K562 treated with DMSO at 1 percent for 48 hours (cell line): ENCODE data around the gene SIGLEC7. TPM values are rescaled to one million over a fixed set of nuclear protein-coding genes. Genes with fewer than 3 reads are reported as not detected.

Experiments used
- total RNA-seq: library from RNA; unstranded; fragments of 300-600 nt; gene quantifications from 2 replicates; pipeline ENCODE4 v1.2.3, GENCODE V29; 2022; ENCODE audit warnings: low replicate concordance; ENCODE audit errors: extremely low read depth

SIGLEC7 gene
- total RNA-seq: not detected in 2 replicates

DNA sequence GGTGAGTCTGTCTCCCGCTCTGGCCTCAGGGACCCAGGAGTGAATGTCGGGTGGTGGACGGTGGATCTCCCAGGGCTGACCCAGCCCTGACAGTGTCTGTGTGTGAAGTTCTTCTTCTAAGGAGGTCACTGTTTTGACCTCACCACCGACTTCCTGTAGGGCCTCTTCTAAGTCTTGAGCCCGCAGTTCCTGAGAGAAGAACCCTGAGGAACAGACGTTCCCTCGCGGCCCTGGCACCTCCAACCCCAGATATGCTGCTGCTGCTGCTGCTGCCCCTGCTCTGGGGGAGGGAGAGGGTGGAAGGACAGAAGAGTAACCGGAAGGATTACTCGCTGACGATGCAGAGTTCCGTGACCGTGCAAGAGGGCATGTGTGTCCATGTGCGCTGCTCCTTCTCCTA lies at the start of gene SIGLEC7:
TSS of gene SIGLEC7 (plus strand) at position 183 of the 400 bp plus-strand sequence. CDS start at position 252, 69 bp downstream.

DNA sequence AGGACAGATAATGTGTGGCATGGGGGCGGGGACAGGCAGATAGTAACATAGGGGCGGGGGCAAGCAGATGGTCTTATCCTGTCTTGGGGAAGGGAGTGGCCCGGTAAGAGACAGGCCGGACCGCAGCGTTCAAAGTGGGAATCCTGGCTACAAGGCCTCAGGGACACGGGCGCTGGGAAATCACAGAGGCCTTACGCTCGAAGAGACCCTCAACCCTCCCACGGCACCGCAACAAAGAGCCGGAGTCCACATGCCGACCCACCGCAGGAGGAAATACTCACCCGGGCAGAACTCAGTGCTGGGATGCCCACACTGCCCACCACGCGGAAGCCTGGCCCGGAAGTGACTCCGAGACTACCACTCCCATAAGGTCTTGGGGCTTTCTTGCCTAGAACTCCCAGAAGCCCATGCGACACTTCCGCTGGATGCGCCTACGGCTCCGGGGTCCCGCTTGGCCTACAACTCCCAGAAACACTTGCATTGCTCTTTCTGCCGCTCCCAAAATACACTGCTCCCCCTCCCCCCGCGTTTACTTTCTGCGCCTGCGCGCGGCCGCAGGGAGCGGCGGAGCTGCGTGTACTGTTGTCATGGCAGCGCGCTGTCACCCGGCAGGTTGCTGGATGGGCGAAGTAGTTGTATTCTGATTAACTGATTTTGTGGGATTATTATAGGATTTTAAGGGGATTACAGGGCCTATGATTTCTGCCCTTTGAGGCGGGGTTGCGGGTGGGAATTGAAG lies 33.9 kb upstream of the SIGLEC7 start, which contains the start of gene CTU1:
TSS of gene CTU1 (minus strand) at position 344 of the 739 bp plus-strand sequence. CDS start 3,840 bp downstream, outside the sequence.

DNA sequence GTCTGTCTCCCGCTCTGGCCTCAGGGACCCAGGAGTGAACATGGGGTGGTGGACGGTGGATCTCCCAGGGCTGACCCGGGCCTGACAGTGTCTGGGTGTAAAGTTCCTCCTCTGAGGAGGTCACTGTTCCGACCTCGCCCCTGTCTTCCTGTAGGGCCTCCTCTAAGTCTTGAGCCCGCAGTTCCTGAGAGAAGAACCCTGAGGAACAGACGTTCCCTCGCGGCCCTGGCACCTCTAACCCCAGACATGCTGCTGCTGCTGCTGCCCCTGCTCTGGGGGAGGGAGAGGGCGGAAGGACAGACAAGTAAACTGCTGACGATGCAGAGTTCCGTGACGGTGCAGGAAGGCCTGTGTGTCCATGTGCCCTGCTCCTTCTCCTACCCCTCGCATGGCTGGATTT lies 17.4 kb upstream of the SIGLEC7 start, which contains the start of gene SIGLEC9:
TSS of gene SIGLEC9 (plus strand) at position 178 of the 400 bp plus-strand sequence. CDS start at position 247, 69 bp downstream.

Other genes with a start within 250 kb of the SIGLEC7 start
- not detected in 2 replicates for gene KLK4, start 230.9 kb upstream of the SIGLEC7 start, total RNA-seq
- gene KLK5, start 189.3 kb upstream of the SIGLEC7 start, total RNA-seq: not detected in 2 replicates
- not detected in 2 replicates for gene KLK6, start 172.7 kb upstream of the SIGLEC7 start, total RNA-seq
- gene KLK7, start 158.4 kb upstream of the SIGLEC7 start, total RNA-seq: not detected in 2 replicates
- not detected in 2 replicates for gene KLK8, start 140.7 kb upstream of the SIGLEC7 start, total RNA-seq
- not detected in 2 replicates for gene KLK10, start 122.6 kb upstream of the SIGLEC7 start, total RNA-seq
- not detected in 2 replicates for gene KLK11, start 115.7 kb upstream of the SIGLEC7 start, total RNA-seq
- not detected in 2 replicates for gene KLK12, start 107.3 kb upstream of the SIGLEC7 start, total RNA-seq
- gene KLK13, start 77.2 kb upstream of the SIGLEC7 start, total RNA-seq: not detected in 2 replicates
- gene KLK14, start 59.4 kb upstream of the SIGLEC7 start, total RNA-seq: not detected in 2 replicates
- not detected in 2 replicates for gene CTU1, start 33.9 kb upstream of the SIGLEC7 start, total RNA-seq
- not detected in 2 replicates for gene SIGLEC9, start 17.4 kb upstream of the SIGLEC7 start, total RNA-seq
- not detected in 2 replicates for gene CD33, start 82.8 kb downstream of the SIGLEC7 start, total RNA-seq
- gene SIGLECL1, start 108.8 kb downstream of the SIGLEC7 start, total RNA-seq: not detected in 2 replicates
- not detected in 2 replicates for gene IGLON5, start 169.3 kb downstream of the SIGLEC7 start, total RNA-seq
- gene VSIG10L, start 199.8 kb downstream of the SIGLEC7 start, total RNA-seq: not detected in 2 replicates
- gene ETFB, start 224.1 kb downstream of the SIGLEC7 start, total RNA-seq: not detected in 2 replicates
- not detected in 2 replicates for gene CLDND2, start 226.7 kb downstream of the SIGLEC7 start, total RNA-seq
- gene NKG7, start 230.4 kb downstream of the SIGLEC7 start, total RNA-seq: not detected in 2 replicates
- gene LIM2, start 245.7 kb downstream of the SIGLEC7 start, total RNA-seq: not detected in 2 replicates
- not detected in 2 replicates for gene C19orf84, start 248.3 kb downstream of the SIGLEC7 start, total RNA-seq